Sigmoid colon (tissue), 7 donors: Measurements from ENCODE around the gene TAS1R3. TPM values are rescaled to one million over a fixed set of nuclear protein-coding genes. Genes with fewer than 3 reads are reported as not detected.
A peak's percentile ranks its signal among the peaks of the same experiment; 100 is the strongest.

Experiments
- DNase-seq: peaks from one replicate; pipeline ENCODE4 v3.0.0-alpha.2; 2019
- H3K27ac ChIP-seq, 4 donors: fragments of 200-600 bp; sonication (generic); one replicate each; pipeline ENCODE4 v1.5.1; 2016 to 2019; ENCODE audit warnings: mild to moderate bottlenecking in 1 of 4
- H3K27me3 ChIP-seq, 3 donors: fragments of 200-600 bp; sonication (generic); one replicate each; pipeline ENCODE4 v1.5.1; 2019; ENCODE audit warnings: mild to moderate bottlenecking in 1 of 3
- H3K36me3 ChIP-seq, 4 donors: fragments of 200-600 bp; sonication (generic); one replicate each; pipeline ENCODE4 v1.5.1; 2016 to 2019
- H3K4me1 ChIP-seq, 4 donors: fragments of 200-600 bp; sonication (generic); one replicate each; pipeline ENCODE4 v1.5.1; 2017 to 2019
- H3K4me3 ChIP-seq, 4 donors: fragments of 200-600 bp; sonication (generic); one replicate each; pipeline ENCODE4 v1.5.1; 2017 to 2019; ENCODE audit warnings: mild to moderate bottlenecking in 2 of 4, moderate library complexity in 1 of 4
- H3K9me3 ChIP-seq, 4 donors: fragments of 200-600 bp in 3 of 4; sonication (generic) in 3 of 4; one replicate each; pipeline versions ENCODE4 v1.5.1 to v1.6.1; 2013 to 2019
- EP300 ChIP-seq, 4 donors: sonication (generic); formaldehyde crosslinking; IDR thresholded peaks; one replicate each; pipeline ENCODE4 v1.6.1; 2017; ENCODE audit warnings: antibody characterized with exemption in 4 of 4
- POLR2A ChIP-seq, 2 donors: fragments of 450-650 bp; IDR thresholded peaks; one replicate each; pipeline ENCODE4 v1.6.1; 2016; ENCODE audit warnings: antibody characterized with exemption in 2 of 2, mild to moderate bottlenecking in 2 of 2, moderate library complexity in 2 of 2
- POLR2AphosphoS5 ChIP-seq, 4 donors: sonication (generic); formaldehyde crosslinking; IDR thresholded peaks; one replicate each; pipeline ENCODE4 v1.6.1; 2017; ENCODE audit warnings: antibody characterized with exemption in 4 of 4
- WGBS, 2 donors: extraction: QIAGEN DNeasy Blood & Tissue Kit; methylation state at CpG; one replicate each; pipeline ENCODE4 v1.1.7; 2013; 5-methylcytosine and 5-hydroxymethylcytosine counted together
- intact Hi-C: fragments of 100-400 bp; cut with DNase I; formaldehyde crosslinking; loops from one replicate; pipeline ENCODE4 v1.15.1; 2023
- polyA plus RNA-seq, 3 donors: library from polyadenylated mRNA; stranded (reverse); fragments of 200-250 nt; gene quantifications; one replicate each; pipeline ENCODE4 v1.2.3, GENCODE V29; 2013
- total RNA-seq, 4 donors: library from RNA; depleted of rRNA; stranded (reverse); fragments of >200 nt; gene quantifications; one replicate each; pipeline ENCODE4 v1.1.0, GENCODE V29; 2016
- TF ChIP-seq, protein P1 (sequence below), 4 experiments: fragments of 450-650 bp in 3 of 4; fragments of 200-600 bp in 1 of 4; IDR thresholded peaks; one replicate each; pipeline ENCODE4 v1.5.1; 2016 to 2019; ENCODE audit warnings: antibody characterized with exemption in 4 of 4, mild to moderate bottlenecking in 3 of 4, moderate library complexity in 2 of 4
- donor health status: healthy with polysubstance abuse.
- donor health status: Bipolar disorder and iron deficiency.
- donor health status: healthy.

The TAS1R3 gene
- total and polyA plus RNA-seq, 7 donors, result 0.60 to 0.64 TPM; not detected in 5

DNA sequence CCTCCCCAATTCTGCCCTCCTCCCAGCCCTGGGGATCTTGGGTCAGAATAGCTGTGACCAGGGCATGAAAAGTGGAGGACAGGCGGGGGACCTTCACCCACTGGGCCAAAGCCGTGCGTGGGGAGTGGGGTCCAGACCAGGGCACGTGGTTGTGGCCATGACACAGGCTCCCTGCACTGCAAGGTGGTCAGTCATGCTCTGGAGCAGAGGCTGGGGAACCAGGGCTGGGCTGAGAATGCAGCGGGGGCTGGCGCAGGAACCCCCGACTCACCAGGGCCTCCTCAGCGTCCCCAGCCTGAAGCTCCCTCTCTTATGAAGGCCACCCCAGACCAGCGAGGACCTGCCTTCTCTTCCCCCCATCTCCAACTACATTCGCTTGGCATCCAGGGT is 15.4 kb downstream of the TAS1R3 start:
- intact Hi-C loops, result no loop called here
- no peaks in the 10 kb centered on the region for H3K9me3 ChIP-seq
- H3K27ac ChIP-seq, result peak overlapping the region in 3 of 4 donors; percentile 39 to 96 (median 71)
- H3K36me3 ChIP-seq, result peaks cover 0 to 7% (median 5%) of the 10 kb centered on the region in 4 donors
- H3K27me3 ChIP-seq, result no peaks in the 10 kb centered on the region
- no peak for DNase-seq
- 90 to 94% methylated on average over 10 of the region's 10 CpGs for WGBS, 2 donors
- TF ChIP-seq POLR2A (IDR thresholded peaks at IDR 0.05) (no peak), POLR2AphosphoS5 (IDR thresholded peaks at IDR 0.05) (no peak), EP300 (IDR thresholded peaks at IDR 0.05) (no peak)
- TF ChIP-seq, protein P1, sequence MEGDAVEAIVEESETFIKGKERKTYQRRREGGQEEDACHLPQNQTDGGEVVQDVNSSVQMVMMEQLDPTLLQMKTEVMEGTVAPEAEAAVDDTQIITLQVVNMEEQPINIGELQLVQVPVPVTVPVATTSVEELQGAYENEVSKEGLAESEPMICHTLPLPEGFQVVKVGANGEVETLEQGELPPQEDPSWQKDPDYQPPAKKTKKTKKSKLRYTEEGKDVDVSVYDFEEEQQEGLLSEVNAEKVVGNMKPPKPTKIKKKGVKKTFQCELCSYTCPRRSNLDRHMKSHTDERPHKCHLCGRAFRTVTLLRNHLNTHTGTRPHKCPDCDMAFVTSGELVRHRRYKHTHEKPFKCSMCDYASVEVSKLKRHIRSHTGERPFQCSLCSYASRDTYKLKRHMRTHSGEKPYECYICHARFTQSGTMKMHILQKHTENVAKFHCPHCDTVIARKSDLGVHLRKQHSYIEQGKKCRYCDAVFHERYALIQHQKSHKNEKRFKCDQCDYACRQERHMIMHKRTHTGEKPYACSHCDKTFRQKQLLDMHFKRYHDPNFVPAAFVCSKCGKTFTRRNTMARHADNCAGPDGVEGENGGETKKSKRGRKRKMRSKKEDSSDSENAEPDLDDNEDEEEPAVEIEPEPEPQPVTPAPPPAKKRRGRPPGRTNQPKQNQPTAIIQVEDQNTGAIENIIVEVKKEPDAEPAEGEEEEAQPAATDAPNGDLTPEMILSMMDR (IDR thresholded peaks at IDR 0.05), result no peak
- peaks cover 0 to 48% (median 45%) of the 10 kb centered on the region in 4 donors for H3K4me1 ChIP-seq
- H3K4me3 ChIP-seq, result no peak overlapping the region

DNA sequence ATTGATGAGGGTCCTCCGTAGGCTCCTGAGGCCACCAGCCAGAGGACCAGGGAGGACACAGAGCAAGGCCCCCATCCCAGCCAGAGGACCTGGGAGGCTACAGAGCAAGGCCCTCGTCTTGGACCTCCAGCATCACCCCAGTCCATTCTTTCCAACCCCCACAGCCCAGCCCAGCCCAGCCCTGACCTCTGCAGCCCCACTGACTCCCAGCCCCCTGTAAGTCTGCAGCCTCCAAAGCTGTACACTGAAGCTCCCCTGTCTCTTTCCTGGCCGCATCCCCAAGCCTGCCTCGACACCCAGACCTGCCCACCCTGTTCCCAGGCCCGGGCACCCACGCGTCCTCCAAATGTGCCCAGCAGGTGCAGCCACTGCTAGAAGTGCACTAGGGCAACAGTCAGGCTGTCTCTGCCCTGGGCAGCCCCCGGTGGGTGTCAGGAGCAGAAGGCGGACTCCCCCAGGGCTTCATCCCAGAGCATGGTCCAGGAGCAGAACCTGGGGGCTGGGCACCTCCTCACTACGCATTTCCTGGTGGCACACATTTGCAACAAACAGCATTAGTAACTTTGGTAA is 16.0 kb downstream of the TAS1R3 start:
- peak overlapping the region; percentile 71 to 96 (median 78) for H3K27ac ChIP-seq
- H3K36me3 ChIP-seq, result peaks cover 0 to 1% (median 0%) of the 10 kb centered on the region in 4 donors
- intact Hi-C loops, result no loop called here
- peaks cover 0 to 53% (median 51%) of the 10 kb centered on the region in 4 donors for H3K4me1 ChIP-seq
- no peak for DNase-seq
- no peak for TF ChIP-seq POLR2AphosphoS5 (IDR thresholded peaks at IDR 0.05)
- TF ChIP-seq EP300 (IDR thresholded peaks at IDR 0.05), result no peak
- TF ChIP-seq, protein P1 (IDR thresholded peaks at IDR 0.05), result no peak
- no peak for TF ChIP-seq POLR2A (IDR thresholded peaks at IDR 0.05)
- 35 to 75% methylated on average over 10 of the region's 10 CpGs for WGBS, 2 donors
- peak overlapping the region in 3 of 4 donors; percentile 63 to 80 (median 76) for H3K4me3 ChIP-seq
- H3K9me3 ChIP-seq, result no peaks in the 10 kb centered on the region
- no peaks in the 10 kb centered on the region for H3K27me3 ChIP-seq

DNA sequence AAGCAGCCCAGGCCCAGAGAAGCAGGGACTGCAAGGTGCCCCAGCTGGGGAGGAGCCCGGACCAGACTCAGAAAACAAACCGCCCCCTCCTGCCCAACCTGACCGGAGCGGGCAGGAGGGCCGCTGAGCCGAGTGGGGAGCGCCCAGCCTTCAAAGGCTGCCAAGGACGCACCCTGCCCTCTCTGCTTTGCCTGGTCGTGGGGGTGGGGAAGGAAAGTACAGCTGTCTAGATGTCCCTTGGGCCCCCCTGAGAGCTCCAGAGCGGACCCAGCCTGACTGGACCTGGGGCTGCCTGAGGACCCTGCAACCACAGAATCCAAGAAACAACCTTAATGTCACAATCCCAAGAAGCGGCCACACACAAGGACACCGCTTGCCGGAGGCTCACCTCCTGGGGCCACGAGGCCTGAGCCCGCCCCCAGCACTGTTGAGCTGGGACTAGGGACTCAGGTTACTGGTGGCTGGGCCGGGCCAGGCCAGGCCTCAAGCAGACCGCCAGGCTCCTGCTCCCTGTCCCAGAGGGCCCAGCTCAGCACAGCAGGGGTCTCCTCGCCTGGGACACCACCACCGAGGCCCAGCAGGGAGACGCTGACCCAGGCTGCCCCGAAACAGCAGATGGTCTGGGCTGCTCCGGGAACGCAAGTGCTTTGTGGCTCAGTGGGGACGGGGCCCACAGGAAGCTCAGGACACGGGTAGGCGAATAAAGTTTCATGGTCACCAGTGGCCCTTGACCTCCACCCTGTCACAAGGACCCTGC is 16.8 kb downstream of the TAS1R3 start:
- Histone ChIP-seq H3K36me3 (peaks cover 0 to 3% (median 0%) of the 10 kb centered on the region in 4 donors), H3K4me1 (peaks cover 0 to 59% (median 53%) of the 10 kb centered on the region in 4 donors), H3K9me3 (no peaks in the 10 kb centered on the region), H3K27me3 (no peaks in the 10 kb centered on the region), H3K27ac (peak overlapping the region; percentile 71 to 96 (median 78)), H3K4me3 (peak overlapping the region; percentile 58 to 80 (median 70))
- no peak for TF ChIP-seq POLR2AphosphoS5 (IDR thresholded peaks at IDR 0.05)
- TF ChIP-seq, protein P1 (IDR thresholded peaks at IDR 0.05), result no peak
- no peak for TF ChIP-seq POLR2A (IDR thresholded peaks at IDR 0.05)
- TF ChIP-seq EP300 (IDR thresholded peaks at IDR 0.05), result no peak
- intact Hi-C loops, result loop anchor here (2.0 kb wide), 3 partner anchors 23 to 39 kb away; partner anchors contain the start of genes CPTP, INTS11 and PUSL1
- DNase-seq, result no peak
- WGBS, 2 donors, result 10 to 45% methylated on average over 26 of the region's 26 CpGs

DNA sequence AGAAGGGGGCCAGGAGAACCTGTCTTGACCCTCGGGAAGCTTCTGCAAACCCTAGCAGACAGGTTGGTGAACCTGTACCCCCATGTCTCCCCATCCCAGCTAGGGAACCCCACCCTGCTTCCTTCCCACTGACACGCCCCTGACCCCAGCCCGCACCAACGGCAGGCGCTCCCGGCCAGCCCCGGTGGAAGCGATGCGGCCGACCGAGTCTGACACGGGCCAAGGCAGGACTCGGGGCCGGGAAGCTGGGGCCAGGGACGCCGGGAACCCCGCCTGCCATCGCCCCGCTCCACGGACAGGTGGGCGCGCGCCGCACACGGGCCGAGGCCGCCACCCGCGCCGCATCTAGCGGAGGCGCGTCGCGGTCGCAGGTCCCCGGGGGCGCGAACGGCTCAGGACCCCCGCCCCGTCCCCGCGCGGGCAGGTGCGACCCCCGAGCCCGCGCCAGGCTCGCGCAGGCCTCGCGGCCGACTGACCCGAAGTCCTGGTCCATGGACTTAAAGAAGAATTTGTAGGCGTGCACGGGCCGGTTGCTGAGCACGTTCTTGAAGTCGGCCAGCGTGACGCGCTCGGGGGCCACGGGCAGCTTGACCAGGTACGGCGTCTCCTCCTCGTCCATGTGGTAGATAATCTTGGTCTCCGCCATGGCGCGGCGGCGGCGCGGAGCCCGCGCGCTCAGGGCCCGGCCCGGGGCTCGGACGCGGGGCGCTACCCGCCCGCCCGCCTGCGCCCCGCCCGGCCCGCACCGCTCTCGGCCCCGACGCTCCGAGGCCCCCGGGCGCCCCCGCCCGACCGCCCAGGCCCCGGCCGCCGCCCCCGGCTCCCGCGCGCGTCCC is 17.6 kb downstream of the TAS1R3 start:
- Histone ChIP-seq H3K4me1 (peaks cover 0 to 67% (median 57%) of the 10 kb centered on the region in 4 donors), H3K27ac (peak overlapping the region; percentile 71 to 96 (median 78)), H3K27me3 (no peaks in the 10 kb centered on the region), H3K4me3 (peak overlapping the region; percentile 58 to 80 (median 70)), H3K36me3 (peaks cover 0 to 11% (median 3%) of the 10 kb centered on the region in 4 donors), H3K9me3 (no peaks in the 10 kb centered on the region)
- TF ChIP-seq POLR2AphosphoS5 (IDR thresholded peaks at IDR 0.05) (no peak), POLR2A (IDR thresholded peaks at IDR 0.05) (no peak), EP300 (IDR thresholded peaks at IDR 0.05) (no peak)
- TF ChIP-seq, protein P1 (IDR thresholded peaks at IDR 0.05), result no peak
- WGBS, 2 donors, result 1% methylated on average over 109 of the region's 109 CpGs
- intact Hi-C loops, result loop anchor here (2.0 kb wide), 3 partner anchors 24 to 40 kb away; partner anchors contain the start of genes CPTP, INTS11 and PUSL1
- DNase-seq, result no peak
